ENCODE data around the gene EFCC1.
A peak's percentile ranks its signal among the peaks of the same experiment; 100 is the strongest.
"Not testable (repeated sequence)": the region's sequence is repeated elsewhere in the genome, so short reads cannot be mapped to it uniquely, and the experiment has no call there.

DNA sequence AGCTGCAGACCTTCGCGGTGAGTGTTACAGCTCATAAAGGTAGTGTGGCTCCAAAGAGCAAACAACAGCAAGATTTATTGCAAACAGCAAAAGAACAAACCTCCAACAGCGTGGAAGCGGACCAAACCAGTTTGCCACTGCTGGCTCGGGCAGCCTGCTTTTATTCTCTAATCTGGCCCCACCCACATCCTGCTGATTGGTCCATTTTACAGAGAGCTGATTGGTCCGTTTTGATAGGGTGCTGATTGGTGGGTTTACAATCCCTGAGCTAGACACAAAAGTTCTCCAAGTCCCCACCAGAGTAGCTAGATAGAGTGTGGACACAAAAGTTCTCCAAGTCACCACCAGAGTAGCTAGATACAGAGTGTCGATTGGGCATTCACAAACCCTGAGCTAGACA is 66.6 kb downstream of the EFCC1 start:
- TF ChIP-seq, protein P1, sequence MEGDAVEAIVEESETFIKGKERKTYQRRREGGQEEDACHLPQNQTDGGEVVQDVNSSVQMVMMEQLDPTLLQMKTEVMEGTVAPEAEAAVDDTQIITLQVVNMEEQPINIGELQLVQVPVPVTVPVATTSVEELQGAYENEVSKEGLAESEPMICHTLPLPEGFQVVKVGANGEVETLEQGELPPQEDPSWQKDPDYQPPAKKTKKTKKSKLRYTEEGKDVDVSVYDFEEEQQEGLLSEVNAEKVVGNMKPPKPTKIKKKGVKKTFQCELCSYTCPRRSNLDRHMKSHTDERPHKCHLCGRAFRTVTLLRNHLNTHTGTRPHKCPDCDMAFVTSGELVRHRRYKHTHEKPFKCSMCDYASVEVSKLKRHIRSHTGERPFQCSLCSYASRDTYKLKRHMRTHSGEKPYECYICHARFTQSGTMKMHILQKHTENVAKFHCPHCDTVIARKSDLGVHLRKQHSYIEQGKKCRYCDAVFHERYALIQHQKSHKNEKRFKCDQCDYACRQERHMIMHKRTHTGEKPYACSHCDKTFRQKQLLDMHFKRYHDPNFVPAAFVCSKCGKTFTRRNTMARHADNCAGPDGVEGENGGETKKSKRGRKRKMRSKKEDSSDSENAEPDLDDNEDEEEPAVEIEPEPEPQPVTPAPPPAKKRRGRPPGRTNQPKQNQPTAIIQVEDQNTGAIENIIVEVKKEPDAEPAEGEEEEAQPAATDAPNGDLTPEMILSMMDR (IDR thresholded peaks at IDR 0.05; ENCODE audit: control extremely low read depth in 1 of 3, insufficient read depth in 1 of 3, low read depth in 1 of 3, low read length in 3 of 3), result 0 out of 4 replicates have a peak, but pooled peaks of 1 of the 3 experiments have one; percentile 11
- not testable (repeated sequence) for TF ChIP-seq POLR2A (IDR thresholded peaks at IDR 0.05; ENCODE audit: control extremely low read depth in 1 of 2, low read depth in 2 of 2, low read length in 2 of 2); HDAC6 (IDR thresholded peaks at IDR 0.05; ENCODE audit: low read depth, low read length)
